Activated T-cell treated with anti-CD3 and anti-CD28 coated beads for 24 hours (primary cell): ENCODE data around the gene FUCA2.

Experiments
- DNase-seq: peaks from one replicate; pipeline ENCODE4 v3.0.0-alpha.2; 2020; ENCODE audit warnings: low read depth

Gene FUCA2, protein sequence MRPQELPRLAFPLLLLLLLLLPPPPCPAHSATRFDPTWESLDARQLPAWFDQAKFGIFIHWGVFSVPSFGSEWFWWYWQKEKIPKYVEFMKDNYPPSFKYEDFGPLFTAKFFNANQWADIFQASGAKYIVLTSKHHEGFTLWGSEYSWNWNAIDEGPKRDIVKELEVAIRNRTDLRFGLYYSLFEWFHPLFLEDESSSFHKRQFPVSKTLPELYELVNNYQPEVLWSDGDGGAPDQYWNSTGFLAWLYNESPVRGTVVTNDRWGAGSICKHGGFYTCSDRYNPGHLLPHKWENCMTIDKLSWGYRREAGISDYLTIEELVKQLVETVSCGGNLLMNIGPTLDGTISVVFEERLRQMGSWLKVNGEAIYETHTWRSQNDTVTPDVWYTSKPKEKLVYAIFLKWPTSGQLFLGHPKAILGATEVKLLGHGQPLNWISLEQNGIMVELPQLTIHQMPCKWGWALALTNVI

GRCh38 chr6:143510991-143511891 lies at the start of gene FUCA2:
Gene FUCA2 (minus strand): TSS chr6:143511720. CDS start chr6:143511634, 86 bp downstream.
- peak; percentile 65 for DNase-seq

DNA sequence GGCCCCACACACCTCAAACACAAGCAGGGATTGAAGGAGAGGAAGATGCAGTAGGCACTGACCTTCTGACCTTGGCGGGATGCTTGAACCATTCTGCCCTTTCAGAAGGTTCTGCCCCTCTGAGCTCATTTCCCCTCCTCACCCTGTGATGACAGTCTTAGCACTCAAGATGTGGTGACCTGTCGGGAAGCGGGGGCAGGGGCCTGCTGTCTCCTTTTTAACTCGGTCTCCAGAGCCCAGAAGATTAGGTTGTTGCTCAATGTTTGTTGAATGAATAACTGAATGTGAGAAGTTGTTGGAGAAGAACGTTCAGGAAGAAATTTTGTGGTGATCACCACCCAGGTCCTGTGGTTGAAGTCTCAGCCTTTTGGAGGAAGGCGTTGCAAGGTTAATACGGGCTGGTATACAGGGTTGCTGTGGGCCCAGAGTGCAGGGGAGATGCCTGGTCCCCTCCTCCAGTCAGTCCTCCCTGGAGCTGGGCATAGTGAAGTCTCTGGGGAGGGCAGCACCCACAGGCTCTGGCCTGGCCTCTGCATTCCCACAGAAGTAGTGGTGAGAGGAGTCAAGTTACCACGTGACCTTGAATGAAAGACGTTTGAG lies 49.7 kb upstream of the FUCA2 start:
- no peak for DNase-seq

DNA sequence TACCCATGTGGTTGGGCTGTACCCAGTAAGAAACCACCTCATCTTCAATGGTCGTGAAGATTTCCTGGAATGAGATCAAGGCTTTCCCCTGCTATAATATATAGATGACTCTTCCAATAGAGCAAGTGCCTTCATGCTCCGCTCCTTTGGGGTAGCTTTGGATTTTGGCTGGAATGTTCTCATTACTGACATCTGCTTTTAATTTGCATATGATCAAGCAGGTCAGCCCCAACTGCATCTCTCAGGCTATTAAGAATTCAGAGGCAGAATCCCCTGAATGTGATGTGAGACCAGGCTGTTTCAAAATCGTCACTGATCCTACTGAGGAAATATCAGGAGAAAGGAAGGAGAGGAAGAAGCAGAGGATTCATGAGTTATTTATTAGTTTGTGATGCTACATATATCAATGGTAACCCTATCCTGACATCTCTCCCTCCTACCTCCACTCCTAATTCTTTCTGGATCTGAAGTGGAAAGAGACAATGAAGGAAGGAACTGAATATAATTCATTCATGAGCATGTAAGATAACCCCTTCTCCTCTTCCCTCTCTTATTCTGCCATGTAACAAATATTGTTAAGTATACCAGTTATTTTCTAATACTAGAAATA lies 47.6 kb upstream of the FUCA2 start:
- no peak for DNase-seq

GRCh38 chr6:143556529-143556928 lies 45.0 kb upstream of the FUCA2 start:
- DNase-seq = no peak

GRCh38 chr6:143555582-143555981 lies 44.1 kb upstream of the FUCA2 start:
- DNase-seq = no peak

DNA sequence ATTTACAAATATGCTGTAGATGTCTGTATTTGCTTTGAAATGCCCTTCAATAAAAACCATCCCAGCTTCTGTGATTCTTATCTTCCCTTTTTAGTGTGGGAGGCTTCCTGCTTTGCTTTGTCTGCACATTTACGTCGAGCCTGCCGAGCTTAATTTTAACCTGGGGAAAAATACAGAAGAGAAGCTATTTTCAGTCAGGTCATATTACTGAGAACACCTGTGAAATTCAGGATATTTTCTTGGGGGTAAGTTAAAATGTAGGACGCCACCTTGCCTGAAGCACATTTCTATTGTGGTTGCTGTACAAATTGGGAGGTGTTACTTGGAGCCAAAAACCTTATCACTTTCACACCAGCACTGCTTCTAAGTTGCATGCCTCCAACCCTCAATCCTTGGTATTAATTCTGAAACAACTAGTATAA lies 43.6 kb upstream of the FUCA2 start:
- DNase-seq = no peak

- no peak for DNase-seq
Observed at GRCh38 chr6:143553337-143553736, 41.8 kb upstream of the FUCA2 start.

DNA sequence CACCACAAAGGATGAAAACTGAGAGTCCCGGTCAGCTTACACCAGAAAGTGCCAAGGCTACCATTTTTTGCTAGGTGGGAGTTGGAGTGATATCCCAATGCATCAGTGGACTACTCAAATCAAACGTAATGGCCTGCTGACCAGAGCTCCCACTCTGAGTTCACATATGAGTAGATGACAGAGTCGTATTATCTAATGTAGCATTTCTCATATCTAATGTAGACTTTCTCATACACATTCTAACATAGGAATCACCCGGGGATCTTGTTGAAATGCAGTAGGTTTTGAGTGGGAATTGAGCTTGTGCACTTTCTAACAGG lies 38.4 kb upstream of the FUCA2 start:
- DNase-seq = no peak

DNA sequence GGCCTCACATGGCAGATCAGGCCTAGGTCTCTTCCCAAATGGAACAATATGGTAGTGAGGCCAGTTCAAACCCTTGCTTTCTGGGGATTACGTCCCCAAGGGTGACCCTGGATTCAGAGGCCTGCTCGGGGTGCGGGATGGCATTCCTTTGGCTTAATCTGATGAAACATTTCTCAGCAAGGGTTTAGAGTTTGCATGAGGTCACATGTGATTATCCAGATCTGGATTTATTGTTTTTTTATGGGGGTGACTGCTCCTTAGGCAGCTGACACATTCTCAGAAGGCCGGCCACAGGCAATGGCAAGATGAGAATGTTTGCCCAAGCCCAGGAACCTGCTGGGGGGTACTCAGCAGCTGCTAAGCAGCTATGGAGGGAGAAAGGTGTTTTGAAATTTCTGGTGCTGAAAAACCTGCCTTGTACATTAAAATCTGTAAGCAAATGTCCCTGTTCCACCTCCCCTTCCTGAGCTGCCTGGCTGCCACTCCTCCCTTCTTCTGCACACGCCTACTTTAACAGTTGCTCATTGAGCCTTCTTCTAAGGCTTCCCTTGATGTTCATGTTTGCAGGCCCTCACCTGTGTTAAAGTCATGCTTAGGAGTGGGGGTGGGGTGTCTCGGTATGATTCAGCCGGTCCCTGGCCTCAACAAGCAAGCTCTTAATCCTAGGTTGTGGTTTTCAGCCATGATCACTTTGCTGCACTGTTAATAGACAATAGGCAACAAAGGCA lies 37.9 kb upstream of the FUCA2 start:
- DNase-seq = no peak

DNA sequence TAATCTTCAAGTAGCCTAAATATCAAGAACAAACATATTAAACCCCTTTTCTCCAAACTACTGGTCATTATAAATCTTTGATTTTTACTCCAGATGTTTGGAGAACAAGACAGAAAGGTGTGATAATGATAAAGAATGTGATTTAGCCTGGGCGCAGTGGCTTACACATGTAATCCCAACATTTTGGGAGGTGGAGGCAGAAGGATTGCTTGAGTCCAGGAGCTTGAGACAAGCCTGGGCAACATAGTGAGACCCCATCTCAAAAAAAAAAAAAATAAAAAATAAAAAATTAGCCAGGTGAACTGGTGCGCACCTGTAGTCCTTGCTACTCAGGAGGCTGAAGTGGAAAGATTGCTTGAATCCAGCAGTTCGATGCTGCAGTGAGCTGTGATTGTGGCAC lies 35.1 kb upstream of the FUCA2 start:
- no peak for DNase-seq

- no peak for DNase-seq
Observed at GRCh38 chr6:143545976-143546547, 34.5 kb upstream of the FUCA2 start.

- DNase-seq = no peak
Observed at GRCh38 chr6:143545165-143545564, 33.6 kb upstream of the FUCA2 start.

DNA sequence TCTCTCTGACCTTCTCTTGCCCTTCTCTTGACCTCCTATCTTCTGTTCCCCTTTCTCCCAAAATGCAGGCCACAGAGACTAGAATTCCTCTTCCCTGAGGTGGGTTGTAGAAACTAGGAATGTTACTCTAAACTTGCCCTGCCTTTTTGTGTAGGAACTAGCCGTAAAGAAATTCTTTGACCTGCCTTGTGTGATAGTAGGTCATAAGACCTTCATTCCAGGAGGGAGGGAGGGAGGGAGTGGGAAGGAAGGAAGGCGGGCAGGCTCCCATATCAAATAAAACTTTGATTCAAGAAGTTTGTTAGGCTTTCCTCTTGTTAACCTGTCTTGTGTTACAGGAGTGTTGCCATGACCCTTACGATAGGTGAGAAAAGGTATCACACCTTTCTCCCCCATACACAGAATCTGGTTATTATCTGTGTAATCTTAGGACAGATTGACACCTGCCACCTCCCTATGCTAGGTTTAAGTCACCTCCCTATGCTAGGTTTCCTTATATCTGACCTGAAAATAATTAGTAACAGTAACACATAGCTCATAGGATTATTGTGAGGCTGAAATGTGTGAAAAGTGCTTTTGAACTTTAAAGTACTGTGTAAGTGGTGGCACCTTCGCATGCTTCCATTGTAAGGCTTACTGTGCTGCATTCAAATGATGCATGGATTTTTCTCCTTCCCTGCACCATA lies 32.6 kb upstream of the FUCA2 start:
- DNase-seq = no peak

GRCh38 chr6:143543435-143543834 lies 31.9 kb upstream of the FUCA2 start:
- DNase-seq = no peak

DNA sequence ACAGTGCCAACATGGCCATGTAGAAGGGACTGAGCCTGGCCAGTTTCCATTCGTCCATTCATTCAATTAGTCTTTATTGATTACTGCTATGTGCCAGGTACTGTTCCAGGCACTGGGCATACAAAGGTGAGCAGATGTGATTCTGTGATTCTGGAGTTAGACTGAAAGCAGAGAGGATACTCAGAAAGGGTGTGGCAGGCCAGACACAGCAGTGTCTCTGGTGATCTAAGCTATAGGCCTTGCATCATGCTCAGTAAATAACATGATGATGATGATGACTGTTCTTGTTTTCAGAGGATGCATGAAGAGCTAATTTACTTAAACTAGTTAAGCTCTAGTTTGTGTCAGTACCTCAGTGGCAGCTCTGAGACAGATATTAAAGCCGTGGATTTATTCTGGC lies 31.4 kb upstream of the FUCA2 start:
- no peak for DNase-seq

DNA sequence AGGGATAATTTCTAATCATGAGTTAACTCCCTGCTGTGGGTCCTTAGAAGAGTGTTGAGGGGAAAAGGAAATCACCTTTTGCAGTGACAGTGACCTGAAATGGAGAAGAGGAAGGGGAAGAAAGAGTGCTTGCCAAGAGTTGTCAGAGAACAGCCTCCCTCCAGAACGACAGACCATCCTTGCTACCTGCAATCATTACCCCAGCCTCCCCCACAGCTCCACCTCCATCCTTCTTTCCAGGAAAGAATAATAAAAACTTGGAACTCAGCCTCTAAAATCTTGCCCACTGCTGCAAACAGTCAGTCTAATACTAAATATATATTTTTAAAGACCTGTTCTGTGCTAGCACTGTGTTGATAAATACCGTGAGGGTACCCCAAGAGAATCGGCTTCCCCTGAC lies 28.7 kb upstream of the FUCA2 start:
- no peak for DNase-seq

GRCh38 chr6:143539734-143540133 lies 28.2 kb upstream of the FUCA2 start:
- DNase-seq = no peak

GRCh38 chr6:143539106-143539505 lies 27.6 kb upstream of the FUCA2 start:
- no peak for DNase-seq

DNA sequence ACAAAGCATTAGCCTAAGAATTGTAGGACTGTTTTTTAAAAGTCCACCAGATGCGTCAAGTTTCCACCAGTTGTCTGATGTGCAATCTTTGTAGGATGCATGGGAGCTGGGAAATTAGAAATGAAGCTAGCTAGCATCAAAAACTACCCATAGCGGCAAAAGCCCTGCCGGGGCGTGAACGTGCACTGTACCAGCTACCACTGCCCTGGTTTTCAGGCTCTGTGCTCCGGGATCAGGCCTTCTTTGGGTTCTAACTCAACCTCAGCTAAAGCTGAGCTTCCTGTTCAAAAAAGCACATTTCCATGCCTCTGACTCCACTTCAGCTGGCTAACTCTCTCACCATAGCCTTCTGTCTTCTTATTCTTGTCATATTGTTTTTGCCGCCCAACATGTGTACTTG lies 26.9 kb upstream of the FUCA2 start:
- no peak for DNase-seq

DNA sequence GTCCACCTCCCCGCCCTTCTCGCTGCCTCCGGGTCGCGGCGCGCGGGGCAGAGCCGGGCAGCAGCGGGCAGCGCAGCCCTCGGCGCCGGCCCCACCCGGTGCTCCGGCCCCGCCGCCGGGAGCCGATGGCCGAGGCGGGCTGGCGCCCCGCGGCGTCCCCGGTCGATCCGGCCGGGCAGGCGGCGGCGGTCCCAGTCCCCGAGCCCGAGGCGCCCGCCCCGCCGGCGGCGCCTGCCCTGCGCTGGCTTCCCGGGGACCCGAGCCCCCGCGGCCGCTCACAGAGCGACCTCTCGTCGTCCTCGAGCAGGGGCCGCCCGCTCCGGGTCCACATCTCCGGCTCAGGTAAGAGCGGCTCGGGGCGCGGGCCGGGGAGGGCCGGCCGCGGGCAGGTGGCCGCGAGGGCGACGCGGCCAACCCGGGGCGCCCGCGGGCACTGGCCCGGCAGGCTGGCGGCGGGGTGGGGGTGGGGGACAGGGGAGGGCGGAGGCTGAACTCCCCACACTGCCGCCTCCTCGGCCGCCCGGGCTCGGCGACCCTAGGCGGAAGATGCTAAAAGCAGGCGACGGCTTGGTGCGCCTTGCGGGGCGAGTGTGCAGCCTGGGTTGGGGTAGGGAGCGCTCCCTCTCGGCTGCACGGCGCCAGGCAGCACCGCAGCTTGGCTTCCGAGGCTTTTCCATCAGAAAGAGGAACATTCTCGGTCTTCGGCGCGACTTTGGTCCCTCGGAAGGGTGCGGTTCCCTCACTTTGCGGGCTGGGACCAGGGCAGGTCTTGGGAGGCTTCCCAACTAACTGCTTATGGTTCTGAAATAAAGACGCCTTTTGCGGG lies 25.6 kb upstream of the FUCA2 start:
- peak; percentile 42 for DNase-seq
